Inferior parietal cortex (tissue), 1 donor: ENCODE data around the gene TNIP2.
"Not testable (repeated sequence)": the region's sequence is repeated elsewhere in the genome, so short reads cannot be mapped to it uniquely, and the experiment has no call there.

Experiments
- DNase-seq: peaks from one replicate; pipeline ENCODE4 v3.0.0-alpha.2; 2016; ENCODE audit errors: extremely low spot score

The TNIP2 gene

DNA sequence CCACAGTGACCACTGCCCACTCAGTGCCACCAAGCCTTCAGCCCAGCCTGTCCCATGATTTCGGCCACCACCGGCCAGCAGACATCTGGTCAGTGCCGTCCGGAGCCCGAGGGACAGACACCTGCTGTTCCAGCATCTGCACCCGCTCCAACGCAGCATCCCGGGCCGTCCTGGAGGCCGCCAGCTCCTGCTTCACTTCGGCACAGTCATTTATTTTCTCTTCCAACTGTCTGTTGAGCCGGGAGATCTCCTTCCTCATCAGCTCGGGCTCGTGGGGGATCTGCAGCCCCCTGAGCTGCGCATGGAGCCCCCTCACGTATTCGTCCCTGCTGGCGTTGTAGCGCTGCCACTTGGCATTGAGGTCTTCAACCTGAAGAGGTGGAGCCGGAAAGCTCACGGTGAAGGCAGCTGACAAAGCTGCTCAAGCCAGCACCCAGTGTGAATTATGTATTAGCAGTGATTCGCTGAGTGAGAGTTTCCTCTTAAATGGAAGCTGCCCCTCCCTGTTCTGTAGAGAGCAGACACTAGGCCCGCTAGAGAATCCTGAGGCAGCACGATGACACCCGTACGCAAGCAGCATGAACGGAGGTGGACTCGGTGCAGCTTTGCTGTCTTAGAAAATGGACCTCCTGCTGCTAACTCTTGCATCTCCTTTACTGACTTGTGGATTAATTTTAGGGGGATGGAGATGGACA lies 11.4 kb downstream of the TNIP2 start:
- no peak for DNase-seq

DNA sequence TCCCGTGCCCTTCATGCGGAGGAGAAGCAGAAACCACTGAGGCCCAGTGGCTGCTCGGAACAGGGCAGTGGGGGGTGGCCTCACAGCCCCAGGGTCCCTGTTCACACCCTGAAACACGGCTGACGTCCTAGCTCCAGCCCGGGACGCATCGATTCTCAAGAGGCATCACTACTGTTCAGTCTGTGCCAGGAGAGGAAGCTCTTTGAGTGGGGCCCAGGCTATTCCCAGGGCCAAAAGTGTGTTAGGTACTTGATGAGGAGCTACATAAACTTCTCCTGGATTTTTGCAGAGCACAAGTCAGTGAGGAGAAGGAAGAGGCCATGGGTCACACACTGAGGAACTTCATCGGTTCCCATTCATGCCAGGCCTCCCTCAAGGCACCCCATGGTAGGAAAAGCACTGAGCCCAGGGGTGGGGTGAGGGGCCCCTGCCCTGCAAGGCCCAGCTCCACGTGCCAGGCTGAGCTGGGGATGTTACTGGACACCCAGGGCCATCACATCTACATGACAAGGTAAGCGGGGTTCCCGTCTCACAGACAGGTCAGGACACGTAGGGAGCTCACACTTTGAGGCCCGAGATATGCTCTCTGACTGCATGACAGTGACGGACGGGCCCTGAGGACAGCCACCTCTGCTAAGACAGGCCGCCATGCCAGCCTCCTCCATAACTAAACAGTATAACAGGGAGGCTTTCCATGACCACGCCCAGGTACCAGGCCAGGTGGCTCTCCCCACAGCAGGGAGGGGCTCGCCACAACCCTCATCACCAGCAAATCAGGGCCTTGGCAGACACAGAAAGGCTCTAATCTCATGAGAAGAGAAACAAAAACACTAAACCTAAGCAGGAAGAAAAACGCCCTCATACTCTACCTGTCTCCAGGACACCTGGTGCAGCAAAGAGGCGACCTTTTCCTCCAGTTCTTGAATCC lies 12.4 kb downstream of the TNIP2 start:
- no peak for DNase-seq

DNA sequence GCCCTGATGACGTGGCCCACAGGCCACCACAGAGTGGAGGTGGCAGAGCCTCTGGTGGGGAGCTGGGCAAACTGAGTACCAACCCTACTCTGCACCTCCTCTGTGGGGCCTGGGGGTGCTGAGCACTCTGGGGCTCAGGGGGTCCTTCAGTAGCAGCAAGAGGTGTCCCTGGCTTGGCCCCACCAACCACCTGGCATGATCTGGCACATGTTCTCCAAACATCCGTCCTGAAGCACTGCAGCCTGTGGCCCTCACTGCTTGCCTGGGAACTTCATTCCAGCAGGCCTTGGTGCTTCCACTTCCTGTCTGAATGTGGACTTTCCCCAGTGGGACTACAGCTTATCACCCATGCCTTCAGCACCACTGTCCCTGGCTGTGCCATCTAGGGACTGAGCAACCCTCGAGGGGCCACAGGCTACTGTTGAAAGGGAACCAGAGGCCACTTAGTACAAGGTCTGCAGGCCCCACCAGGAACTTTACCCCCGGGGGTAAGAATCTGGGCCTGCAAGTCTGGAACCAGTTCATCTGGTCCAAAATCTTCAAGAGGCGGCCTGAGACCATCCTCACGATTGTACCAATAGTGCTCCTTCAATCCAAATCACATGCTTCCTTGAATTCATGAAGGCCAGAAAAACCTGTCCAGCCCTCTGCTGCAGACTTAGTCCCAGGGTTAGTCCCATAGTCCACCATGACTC lies 13.2 kb downstream of the TNIP2 start:
- no peak for DNase-seq

DNA sequence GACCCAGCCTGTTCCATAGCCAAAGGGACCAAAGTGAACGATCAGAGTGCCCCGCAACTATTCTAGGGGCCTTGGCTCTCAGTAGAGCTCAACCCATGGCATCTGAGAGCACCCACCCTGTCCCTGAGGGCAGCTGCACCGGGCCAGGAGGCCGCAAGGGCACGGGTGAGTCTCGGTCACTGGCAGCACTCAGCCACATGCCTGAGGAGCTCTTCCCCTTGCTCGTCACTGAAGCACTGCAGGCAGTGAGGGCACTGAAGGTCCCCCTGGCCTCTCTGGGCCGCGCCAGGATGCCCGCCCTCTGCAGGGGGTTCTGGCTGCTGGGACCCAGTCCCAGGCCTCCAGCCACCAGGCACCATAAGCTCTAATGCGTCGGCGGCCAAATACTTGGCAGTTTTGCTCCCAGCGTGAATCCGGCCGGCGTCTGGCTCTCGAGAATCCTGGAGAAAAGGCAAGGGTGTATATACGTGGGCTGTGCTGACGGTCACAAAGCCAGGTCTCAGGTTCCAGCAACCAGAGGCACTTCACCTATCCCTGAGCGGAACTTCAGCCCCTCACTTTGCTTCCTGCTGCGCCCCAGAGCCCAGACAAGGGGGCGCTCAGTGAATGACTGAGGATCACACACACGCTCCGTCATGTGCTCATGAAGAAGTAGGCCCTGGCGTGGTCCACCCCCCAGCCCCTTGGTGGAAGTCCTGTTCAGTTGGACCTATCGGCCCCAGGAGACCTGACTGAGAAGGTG lies 13.9 kb downstream of the TNIP2 start:
- DNase-seq = no peak

DNA sequence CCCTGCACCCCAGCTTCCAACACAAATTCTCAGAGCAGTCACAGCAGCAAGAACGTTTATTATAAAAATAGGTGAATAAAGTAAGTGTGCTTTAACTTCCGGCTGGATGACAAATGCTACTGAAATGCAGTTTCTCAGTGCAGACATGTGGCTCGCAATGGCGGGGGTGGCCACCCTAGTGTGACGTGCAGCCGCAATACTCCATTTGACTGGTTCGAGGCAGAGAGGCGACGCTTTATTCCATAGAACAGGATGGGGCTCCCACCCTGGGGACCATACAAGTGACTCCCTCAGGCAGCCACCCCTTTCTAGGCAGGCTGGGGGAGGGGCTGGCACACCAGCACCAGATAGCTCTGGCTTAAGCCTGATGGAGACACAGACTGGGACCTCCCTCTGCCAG lies 14.5 kb downstream of the TNIP2 start:
- no peak for DNase-seq

DNA sequence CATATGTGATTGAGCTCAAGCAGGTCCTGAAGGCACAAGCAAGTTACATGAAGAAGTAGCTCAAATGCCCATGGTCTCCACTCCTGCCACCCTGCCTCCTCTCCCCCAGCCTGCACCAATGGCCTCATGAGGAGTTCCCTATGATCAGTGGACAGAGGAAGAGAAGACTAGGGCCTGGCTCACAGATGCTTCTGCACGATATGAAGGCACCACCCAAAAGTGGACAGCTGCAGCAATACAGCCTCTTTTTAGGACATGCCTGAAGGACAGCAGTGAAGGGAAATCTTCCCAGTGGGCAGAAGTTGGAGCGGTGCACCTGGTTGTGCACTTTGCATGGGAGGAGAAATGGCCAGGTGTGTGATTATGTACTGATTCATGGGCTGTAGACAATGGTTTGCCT lies 17.8 kb downstream of the TNIP2 start:
- not testable (repeated sequence) for DNase-seq

DNA sequence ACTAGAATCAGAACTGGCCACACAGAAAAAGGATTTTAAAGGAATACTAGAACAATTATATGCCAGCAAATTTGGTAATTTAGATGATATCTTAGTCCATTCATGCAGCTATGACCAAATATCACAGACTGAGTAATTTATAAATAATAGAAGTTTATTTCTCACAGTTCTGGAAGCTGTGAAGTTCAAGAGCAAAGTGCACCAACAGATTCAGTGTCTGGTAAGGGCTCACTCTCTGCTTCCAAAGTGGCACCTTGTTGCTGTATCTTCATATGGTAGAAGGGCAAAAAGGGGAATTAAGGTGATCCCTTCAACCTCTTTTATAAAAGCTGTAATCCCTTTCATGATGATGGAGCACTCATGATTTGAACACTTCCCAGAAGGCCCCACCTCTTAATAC lies 20.3 kb downstream of the TNIP2 start:
- DNase-seq = no peak

DNA sequence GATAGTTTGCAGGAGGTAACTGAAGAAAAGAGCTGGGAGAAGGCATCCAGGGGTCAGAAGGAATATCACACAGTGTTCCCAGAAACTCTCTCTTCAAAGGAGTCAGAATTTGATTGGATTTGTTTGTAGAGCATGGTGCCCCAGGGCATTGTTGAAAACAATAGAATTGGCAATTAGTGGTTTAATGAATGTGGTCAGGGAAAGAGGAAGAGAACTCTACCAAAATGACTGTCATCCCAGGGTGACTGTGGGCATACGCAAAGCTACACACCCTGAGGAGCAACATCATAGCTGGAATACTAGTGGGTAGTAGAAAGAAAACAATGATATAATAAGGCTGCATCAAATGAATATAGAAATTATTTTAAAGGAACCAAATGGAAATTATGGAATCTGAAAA lies 21.5 kb downstream of the TNIP2 start:
- no peak for DNase-seq

DNA sequence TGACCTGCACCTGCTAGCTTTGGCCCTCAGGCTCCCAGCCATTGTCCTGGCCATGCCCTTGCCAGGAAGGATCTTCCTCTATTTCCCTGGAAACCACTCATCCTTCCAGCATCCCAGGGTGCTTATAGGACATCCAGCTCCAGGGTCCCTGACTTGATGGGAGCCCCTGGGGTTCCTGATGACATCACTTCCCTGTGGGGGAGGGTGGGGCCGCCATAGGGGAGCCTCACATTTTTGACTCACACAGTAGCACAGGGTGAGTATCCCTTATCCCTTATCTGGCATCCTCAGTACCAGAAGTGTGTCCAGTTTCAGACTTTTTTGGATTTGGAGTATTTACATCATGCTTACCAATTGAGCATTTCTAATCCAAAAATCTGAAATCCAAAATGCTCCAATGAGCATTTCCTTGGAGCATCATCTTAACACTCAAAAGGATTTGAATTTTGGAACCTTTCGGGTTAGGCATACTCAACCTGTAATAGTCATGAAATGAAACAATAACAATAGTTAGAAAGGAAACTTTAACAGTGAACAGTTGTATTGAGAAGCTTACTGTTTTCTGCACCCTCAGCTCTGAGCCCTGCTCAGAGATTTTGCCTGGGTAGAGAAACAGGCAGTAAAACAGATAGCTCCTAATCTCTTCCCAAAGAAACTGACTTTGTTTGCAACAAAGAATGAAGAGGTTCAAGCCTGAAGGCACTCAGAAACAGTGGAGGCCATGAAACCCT lies 22.1 kb downstream of the TNIP2 start:
- DNase-seq = no peak

DNA sequence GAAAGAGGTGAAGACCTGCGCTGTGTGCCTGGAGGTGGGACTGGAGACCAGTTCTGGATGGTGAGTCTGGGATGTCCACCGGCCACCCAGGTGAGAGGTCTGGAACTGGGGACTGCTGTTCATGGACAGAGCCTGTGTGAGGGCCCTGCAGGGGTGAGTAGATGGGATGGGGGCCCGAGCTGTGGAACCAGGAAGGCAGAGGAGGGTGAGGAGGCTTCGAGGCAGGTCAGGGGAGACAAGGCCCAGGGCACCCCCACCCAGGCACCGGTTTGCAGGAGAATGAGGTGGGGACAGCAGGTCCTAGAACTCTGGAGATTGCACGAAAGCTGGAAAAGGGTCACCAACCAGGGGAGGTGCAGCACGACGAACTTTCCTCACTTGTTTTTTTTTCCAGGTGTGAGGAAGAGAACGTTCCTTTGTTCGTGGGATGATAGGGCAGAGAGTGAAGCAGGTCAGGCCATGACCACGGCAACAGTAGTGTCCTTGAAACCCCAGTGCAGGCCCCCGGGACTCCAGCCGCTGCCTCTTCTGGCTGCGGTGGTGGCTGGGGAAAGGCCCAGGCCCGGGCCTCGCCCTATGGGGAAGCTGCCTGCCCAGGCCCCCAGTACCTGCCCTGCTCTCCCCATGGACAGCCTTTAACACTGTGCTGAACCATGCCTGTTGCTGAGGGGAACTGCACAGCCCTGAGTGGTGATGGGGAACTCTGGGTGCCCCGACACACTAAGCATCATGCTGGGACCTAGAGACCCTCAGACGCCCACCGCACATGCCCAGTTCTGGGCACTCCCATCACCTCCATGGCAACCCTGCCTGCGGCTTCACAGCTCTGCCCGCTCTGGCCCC lies 22.9 kb downstream of the TNIP2 start:
- DNase-seq = no peak

DNA sequence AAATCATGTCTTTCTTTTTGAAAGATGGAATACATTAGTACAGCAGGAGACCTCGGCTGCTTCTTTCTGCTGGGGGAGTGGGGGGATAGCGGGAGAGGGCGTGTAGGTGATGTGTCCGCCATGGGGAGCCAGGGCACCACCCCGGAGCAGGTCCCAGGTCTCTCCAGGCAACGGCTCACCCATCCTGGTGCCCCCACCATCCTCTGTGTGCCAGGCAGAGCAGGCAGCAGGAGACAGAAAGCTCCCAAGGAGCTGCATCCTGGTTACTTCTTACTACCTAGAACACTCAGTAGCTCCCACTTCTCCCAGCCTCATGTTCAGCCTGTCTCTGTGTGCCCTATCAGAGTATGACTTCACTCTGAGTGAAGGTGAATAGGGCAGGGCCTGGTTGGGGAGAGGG lies 23.6 kb downstream of the TNIP2 start:
- DNase-seq = no peak

DNA sequence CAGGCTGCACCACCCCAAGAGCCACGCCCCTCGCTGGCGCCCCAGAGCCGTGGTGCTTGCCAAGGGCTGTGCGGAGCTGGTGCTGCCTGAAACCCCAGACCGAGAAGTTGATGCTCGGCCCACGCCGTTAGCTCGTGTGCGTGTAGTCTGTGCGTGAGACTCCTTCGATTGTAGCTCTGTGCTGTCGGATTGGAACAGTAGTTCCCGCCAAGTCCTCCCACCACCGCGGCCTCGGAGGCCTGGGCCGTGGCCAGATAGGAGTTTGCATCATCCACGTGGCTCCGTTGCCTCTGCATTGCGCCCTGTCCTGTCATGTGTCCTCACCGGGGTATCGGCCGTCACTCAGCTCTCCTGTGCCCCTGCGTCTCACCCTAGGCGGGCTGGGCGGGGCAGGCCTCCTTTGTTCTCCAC lies 24.2 kb downstream of the TNIP2 start:
- DNase-seq = no peak

DNA sequence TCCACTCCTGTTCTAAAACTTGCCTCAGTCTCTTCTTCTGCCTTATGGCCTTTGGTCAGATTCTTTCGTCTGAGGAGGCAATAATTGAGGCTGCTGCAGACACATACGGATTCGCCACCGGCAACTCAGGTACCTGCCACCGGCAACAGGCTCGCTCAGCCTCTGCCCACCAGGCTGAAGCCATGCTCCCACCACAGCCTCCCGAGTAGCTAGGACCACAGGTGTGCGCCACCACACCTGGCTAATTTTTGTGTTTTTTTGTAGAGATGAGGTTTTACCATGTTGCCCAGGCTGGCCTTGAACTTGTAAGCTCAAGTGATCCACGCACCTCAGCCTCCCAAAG lies 26.6 kb downstream of the TNIP2 start:
- no peak for DNase-seq

DNA sequence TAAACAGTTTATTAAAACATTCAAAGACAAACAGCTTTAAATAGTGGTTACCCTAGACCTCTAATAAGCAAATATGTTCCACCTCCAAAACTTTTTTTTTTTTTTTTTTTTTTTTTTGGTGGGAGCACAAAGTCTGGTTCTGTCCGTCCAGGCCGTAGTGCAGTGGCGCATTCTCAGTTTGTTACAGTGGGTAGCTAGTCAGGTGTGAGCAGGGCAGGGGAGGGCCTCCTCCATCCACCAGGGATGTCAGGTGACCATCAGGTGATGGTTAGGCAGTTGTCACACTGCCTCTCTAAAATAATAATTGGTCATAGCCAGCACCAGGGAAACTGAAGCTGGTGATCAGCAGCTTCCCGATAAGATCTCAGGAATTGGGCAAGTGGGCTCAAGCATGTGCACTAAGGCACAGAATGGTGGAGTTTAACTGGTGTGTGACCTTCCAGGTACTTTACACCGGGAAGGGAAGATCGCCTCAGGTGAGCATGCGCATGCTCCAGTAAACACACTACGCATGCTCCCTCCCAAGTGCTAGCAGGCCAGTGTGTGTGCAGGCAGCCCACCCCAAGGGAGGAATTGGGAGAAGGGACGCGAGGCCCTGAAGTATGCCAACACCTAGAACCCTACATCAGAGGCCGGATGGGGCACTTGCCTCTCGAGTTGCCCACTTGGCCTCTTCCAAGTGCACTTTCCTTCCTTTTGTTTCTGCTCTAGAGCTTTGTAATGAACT lies 27.2 kb downstream of the TNIP2 start:
- DNase-seq = no peak

DNA sequence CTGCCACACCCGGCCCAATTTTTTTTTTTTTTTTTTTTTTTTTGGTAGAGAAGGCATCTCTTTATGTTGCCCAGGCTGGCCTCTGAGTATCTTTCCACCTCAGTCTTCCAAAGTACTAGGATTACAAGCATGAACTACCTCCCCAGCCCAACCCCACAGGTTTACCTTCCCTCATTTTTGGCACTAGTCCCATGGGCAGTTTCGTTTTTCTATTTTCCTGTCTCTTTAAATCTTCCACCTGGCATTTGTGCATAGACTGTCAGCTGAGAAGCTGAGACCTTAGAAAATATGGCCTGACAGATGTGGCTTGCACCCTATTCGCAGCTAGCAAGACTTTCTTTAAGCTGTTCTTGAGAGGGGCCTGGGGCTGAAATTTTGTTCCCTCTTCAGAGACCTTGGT lies 27.9 kb downstream of the TNIP2 start:
- DNase-seq = no peak

DNA sequence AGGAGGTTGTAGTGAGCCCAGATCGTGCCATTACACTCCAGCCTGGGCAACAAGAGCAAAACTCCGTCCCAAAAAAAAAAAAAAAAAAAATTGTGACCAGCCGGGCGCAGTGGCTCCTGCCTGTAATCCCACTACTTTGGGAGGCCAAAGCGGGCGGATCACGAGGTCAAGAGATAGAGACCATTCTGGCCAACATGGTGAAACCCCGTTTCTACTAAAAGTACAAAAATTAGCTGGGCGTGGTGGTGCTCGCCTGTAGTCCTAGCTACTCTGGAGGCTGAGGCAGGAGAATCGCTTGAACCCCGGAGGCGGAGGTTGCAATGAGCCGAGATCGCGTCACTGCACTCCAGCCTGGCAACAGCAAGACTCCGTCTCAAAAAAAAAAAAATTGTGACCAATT lies 29.3 kb downstream of the TNIP2 start:
- not testable (repeated sequence) for DNase-seq

DNA sequence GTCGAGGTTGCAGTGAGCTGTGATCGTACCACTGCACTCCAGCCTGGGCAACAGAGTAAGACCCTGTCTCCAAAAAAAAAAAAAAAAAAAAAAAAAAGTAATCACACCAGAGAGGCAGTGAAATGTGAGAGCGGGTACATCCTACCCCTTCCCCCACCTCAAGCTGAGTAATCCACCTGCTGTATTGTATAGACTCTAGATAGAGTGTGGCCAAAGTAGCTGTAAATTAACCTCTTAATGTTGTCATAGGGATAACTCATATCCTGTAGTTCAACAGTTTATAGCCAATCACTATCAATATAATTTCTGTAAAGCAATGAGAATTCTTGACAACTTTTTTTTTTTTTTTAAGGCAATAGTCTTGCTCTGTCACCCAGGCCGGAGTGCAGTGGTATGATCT lies 30.8 kb downstream of the TNIP2 start:
- DNase-seq = no peak

DNA sequence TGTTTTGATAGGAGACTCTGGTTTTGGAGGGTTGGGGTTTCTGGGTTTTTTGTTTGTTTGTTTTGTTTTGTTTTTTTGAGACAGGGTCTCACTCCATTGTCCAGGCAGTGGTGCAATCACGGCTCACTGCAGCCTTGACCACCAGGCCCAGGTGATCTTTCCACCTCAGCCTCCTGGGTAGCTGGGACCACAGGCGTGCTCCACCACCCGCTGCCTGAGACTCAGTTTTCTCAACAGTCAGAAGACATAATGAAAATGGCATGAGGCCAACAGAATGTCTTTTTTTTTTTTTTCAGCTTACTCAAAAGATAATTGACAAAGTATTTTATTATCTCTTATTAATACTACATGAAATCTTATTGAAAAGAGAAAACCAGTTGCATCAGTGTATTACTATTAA lies 32.4 kb downstream of the TNIP2 start:
- DNase-seq = no peak

DNA sequence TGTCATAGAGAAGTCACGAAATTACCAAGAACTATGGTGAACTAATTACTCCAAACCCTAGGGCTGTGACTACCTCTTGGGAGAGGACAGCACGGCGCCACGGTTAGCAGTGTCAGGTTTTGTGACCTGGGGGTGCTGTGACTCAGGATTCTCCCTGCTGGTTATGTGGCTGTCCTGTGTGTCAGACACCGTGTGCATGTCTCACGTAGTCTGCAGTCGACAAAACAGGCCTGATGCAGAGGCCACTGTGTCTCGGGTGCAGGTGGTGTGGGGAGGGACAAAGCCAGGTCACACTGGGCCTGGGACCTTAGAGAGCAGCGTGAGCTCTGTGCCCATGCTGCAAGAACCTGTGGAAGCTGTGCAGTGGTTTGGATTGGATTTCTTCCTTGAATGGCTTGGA lies 34.1 kb downstream of the TNIP2 start:
- no peak for DNase-seq

DNA sequence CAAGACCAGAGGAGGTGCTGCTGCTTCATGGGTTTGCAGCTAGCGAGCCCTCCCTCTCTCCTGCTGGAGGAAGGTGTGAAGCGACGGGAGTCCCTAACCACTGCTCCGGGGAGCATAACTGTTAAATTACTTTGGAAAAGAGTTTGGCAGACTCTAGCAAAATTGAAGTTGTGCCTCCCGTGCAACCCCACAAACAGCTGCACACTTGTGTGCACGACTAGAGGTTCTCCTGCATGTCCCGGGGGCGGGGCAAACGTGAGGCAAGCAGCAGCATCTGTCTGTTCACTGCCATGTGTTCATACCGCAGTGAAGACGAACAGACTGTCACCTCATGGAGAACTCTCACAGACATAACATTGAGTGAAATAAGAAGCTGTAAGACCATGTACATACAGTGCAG lies 34.5 kb downstream of the TNIP2 start:
- DNase-seq = no peak
